Right cardiac atrium (tissue), 5 donors: Measurements from ENCODE around the gene MADCAM1. TPM values are rescaled to one million over a fixed set of nuclear protein-coding genes. Genes with fewer than 3 reads are reported as not detected.

ENCODE experiments used
- ATAC-seq, 2 donors: fragments of 200-7000 bp; cut with Tn5 transposase; one replicate each; pipeline versions ENCODE4 v1.8.0 to v1.9.1; 2020; ENCODE audit warnings: moderate library complexity in 2 of 2, mild to moderate bottlenecking in 1 of 2
- DNase-seq, 3 donors: peaks; one replicate each; pipeline ENCODE4 v3.0.0-alpha.2; 2020
- H3K27ac ChIP-seq: one replicate; pipeline ENCODE4 v1.5.1; 2013; ENCODE audit warnings: mild to moderate bottlenecking, low read length, control low read depth, moderate library complexity
- H3K27me3 ChIP-seq: one replicate; pipeline ENCODE4 v1.6.1; 2013; ENCODE audit not compliant: control insufficient read depth, insufficient read depth
- H3K4me1 ChIP-seq: one replicate; pipeline ENCODE4 v1.6.1; 2013; ENCODE audit warnings: low read length; ENCODE audit not compliant: control insufficient read depth, insufficient read depth
- H3K4me3 ChIP-seq: one replicate; pipeline ENCODE4 v1.5.1; 2013; ENCODE audit warnings: low read length, control low read depth
- H3K9me3 ChIP-seq: one replicate; pipeline ENCODE4 v1.6.1; 2013; ENCODE audit warnings: low read length; ENCODE audit not compliant: control insufficient read depth
- WGBS: extraction: QIAGEN DNeasy Blood & Tissue Kit; methylation state at CpG from one replicate; pipeline ENCODE4 v1.1.7; 2013; 5-methylcytosine and 5-hydroxymethylcytosine counted together
- intact Hi-C, 4 donors: fragments of 100-400 bp; cut with DNase I; formaldehyde crosslinking; loops; one replicate each; pipeline versions ENCODE4 v1.11.0 to v1.14.0; 2022 to 2023
- polyA plus RNA-seq: library from polyadenylated mRNA; stranded (reverse); fragments of 200-250 nt; gene quantifications from one replicate; pipeline ENCODE4 v1.2.3, GENCODE V29; 2013
- total RNA-seq, 4 donors: library from RNA; stranded (reverse); fragmentation: NEBNext Ultra II Directional; extraction: Animal tissue kit (Norgen Biotek cat#: 25700); gene quantifications; one replicate each; pipeline ENCODE4 v1.2.1, GENCODE V29; 2021
- donor health status: healthy with polysubstance abuse.
- donor health status: DM: no; HTN: yes; CAD: no.
- donor health status: DM: no; HTN: no; CAD: no.
- donor health status: DM: no; HTN: yes; CAD: no; lungs with severe emphysema.
- donor health status: DM: yes; HTN: yes; CAD: no.

The MADCAM1 gene
- total and polyA plus RNA-seq, 5 donors, result 0.27 to 0.59 (median 0.34) TPM

- ATAC-seq (no peak), DNase-seq (peak in 2 of 3 donors; percentile 59 to 65)
- Histone ChIP-seq H3K4me3 (no peak overlapping the region), H3K27me3 (no peaks in the 10 kb centered on the region), H3K9me3 (no peaks in the 10 kb centered on the region), H3K4me1 (no peaks in the 10 kb centered on the region), H3K27ac (no peak overlapping the region)
- intact Hi-C loops, result no loop called here
- WGBS, result 71% methylated on average over 18 of the region's 19 CpGs
Measured at GRCh38 chr19:492091-492531, 4.2 kb upstream of the MADCAM1 start.

- Histone ChIP-seq H3K27ac (no peak overlapping the region), H3K9me3 (no peaks in the 10 kb centered on the region), H3K4me3 (no peak overlapping the region), H3K4me1 (no peaks in the 10 kb centered on the region), H3K27me3 (no peaks in the 10 kb centered on the region)
- intact Hi-C loops, result no loop called here
- ATAC-seq (no peak), DNase-seq (peak in 2 of 3 donors; percentile 40 to 67)
- 59% methylated on average over 23 of the region's 23 CpGs for WGBS
Measured at GRCh38 chr19:493391-494170, 2.7 kb upstream of the MADCAM1 start.

GRCh38 chr19:494171-495080 is 1.9 kb upstream of the MADCAM1 start:
- WGBS, result 43% methylated on average over 22 of the region's 22 CpGs
- intact Hi-C loops, result no loop called here
- peak in 2 of 3 donors; percentile 54 to 68 for DNase-seq

GRCh38 chr19:495081-495401 is 1.2 kb upstream of the MADCAM1 start:
- no peak for ATAC-seq
- 58% methylated on average over 10 of the region's 10 CpGs for WGBS
- DNase-seq, result peak in 1 of 3 donors; percentile 47
- H3K4me1 ChIP-seq, result no peaks in the 10 kb centered on the region
- intact Hi-C loops, result no loop called here
- no peak overlapping the region for H3K27ac ChIP-seq
- H3K9me3 ChIP-seq, result no peaks in the 10 kb centered on the region
- H3K27me3 ChIP-seq, result no peaks in the 10 kb centered on the region
- no peak overlapping the region for H3K4me3 ChIP-seq

More at GRCh38 chr19:494171-495080, 1.9 kb upstream of the MADCAM1 start:
- Histone ChIP-seq H3K9me3 (no peaks in the 10 kb centered on the region), H3K27me3 (no peaks in the 10 kb centered on the region), H3K4me1 (no peaks in the 10 kb centered on the region), H3K4me3 (no peak overlapping the region), H3K27ac (no peak overlapping the region)
- ATAC-seq, result no peak

GRCh38 chr19:495402-496111 is 729 bp upstream of the MADCAM1 start:
- intact Hi-C loops, result no loop called here
- Histone ChIP-seq H3K4me3 (no peak overlapping the region), H3K27ac (no peak overlapping the region), H3K27me3 (no peaks in the 10 kb centered on the region), H3K4me1 (no peaks in the 10 kb centered on the region), H3K9me3 (no peaks in the 10 kb centered on the region)
- WGBS, result 16% methylated on average over 32 of the region's 32 CpGs
- ATAC-seq (peak; percentile 4 to 7), DNase-seq (peak in 2 of 3 donors; percentile 58 to 63)

- Histone ChIP-seq H3K27ac (no peak overlapping the region), H3K4me1 (no peaks in the 10 kb centered on the region), H3K27me3 (no peaks in the 10 kb centered on the region), H3K4me3 (no peak overlapping the region), H3K9me3 (no peaks in the 10 kb centered on the region)
- intact Hi-C loops, result no loop called here
- peak in 1 of 3 donors; percentile 28 for DNase-seq
- no peak for ATAC-seq
- 10% methylated on average over 18 of the region's 18 CpGs for WGBS
Measured at GRCh38 chr19:496986-497385, 700 bp downstream of the MADCAM1 start.

GRCh38 chr19:497491-497868 is 1.2 kb downstream of the MADCAM1 start:
- no peak overlapping the region for H3K27ac ChIP-seq
- intact Hi-C loops, result no loop called here
- no peaks in the 10 kb centered on the region for H3K27me3 ChIP-seq
- 2% methylated on average over 36 of the region's 36 CpGs for WGBS
- H3K9me3 ChIP-seq, result no peaks in the 10 kb centered on the region
- ATAC-seq, result no peak
- no peaks in the 10 kb centered on the region for H3K4me1 ChIP-seq
- peak in 2 of 3 donors; percentile 32 to 54 for DNase-seq
- peak overlapping the region; percentile 17 for H3K4me3 ChIP-seq

GRCh38 chr19:497869-498510 is 1.7 kb downstream of the MADCAM1 start:
- Histone ChIP-seq H3K4me3 (no peak overlapping the region), H3K9me3 (no peaks in the 10 kb centered on the region), H3K27ac (no peak overlapping the region), H3K27me3 (no peaks in the 10 kb centered on the region), H3K4me1 (no peaks in the 10 kb centered on the region)
- WGBS, result 6% methylated on average over 50 of the region's 50 CpGs
- intact Hi-C loops, result no loop called here
- no peak for ATAC-seq
- DNase-seq, result peak in 2 of 3 donors; percentile 39 to 57

GRCh38 chr19:498511-498891 is 2.2 kb downstream of the MADCAM1 start:
- 20% methylated on average over 26 of the region's 26 CpGs for WGBS

GRCh38 chr19:498977-499623 is 2.8 kb downstream of the MADCAM1 start:
- intact Hi-C loops, result no loop called here
- Histone ChIP-seq H3K4me1 (no peaks in the 10 kb centered on the region), H3K27me3 (no peaks in the 10 kb centered on the region), H3K4me3 (no peak overlapping the region), H3K9me3 (no peaks in the 10 kb centered on the region), H3K27ac (no peak overlapping the region)
- DNase-seq (peak in 2 of 3 donors; percentile 25 to 43), ATAC-seq (no peak)
- 75% methylated on average over 31 of the region's 31 CpGs for WGBS

More at GRCh38 chr19:498511-498891, 2.2 kb downstream of the MADCAM1 start:
- no peak for ATAC-seq
- no peak overlapping the region for H3K27ac ChIP-seq
- intact Hi-C loops, result no loop called here
- no peak overlapping the region for H3K4me3 ChIP-seq
- no peaks in the 10 kb centered on the region for H3K4me1 ChIP-seq
- peak in 2 of 3 donors; percentile 29 to 51 for DNase-seq
- no peaks in the 10 kb centered on the region for H3K9me3 ChIP-seq
- no peaks in the 10 kb centered on the region for H3K27me3 ChIP-seq
